ENCODE measurements around the gene FRZB. TPM values are rescaled to one million over a fixed set of nuclear protein-coding genes. Genes with fewer than 3 reads are reported as not detected.

Gene FRZB, protein sequence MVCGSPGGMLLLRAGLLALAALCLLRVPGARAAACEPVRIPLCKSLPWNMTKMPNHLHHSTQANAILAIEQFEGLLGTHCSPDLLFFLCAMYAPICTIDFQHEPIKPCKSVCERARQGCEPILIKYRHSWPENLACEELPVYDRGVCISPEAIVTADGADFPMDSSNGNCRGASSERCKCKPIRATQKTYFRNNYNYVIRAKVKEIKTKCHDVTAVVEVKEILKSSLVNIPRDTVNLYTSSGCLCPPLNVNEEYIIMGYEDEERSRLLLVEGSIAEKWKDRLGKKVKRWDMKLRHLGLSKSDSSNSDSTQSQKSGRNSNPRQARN
- 1 to 10 TPM; 1.8 to 4.9 (median 2.0) TPM for total RNA-seq

DNA sequence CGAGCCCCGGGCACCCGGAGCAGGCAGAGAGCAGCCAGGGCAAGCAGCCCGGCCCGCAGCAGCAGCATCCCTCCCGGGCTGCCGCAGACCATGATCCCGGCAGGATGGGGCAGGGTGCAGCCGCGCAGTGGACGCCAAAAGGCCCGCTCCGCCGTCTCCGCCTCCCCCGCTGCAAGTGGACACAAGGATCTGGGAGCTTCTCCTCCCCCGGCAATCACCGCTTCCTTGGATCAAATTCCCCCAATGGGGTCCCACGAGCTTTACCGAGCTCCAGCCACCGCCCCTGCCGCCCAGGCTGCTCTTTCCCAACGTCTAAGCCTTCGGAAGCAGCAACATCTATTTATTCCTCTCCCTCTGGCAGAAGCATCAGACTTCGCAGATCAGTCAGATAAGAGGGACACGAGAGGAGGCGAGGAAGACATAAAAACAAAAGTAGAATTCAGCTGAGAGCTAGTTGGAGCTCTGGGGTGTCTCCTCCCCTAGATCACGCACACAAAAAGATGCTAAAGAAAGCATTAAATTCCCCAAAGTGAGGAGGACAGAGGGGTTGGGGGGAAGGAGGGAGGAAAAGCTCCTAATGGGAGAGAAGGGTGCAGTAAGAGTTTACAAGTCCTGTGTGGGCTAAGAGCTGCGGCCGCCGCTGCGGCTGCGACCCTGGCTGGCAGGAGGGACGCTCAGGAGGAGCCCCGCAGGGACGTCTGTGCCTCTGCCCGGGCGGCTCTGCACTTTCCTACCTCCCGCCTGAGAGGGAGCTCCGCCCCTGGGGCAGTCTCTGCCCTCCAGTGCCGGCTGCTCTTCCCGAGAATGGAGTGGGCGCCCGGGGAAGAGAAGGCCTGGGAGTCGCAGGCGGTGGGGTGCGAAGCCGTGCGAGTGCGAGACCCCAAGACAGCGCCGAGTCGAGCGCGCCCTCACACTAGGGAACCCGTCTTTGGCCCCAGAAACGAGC, at the start of gene FRZB:
Gene FRZB, minus strand, starts transcription at position 177 of the 946 bp plus-strand sequence. Its CDS starts 85 bp downstream, at position 92.
- no peak for DNase-seq (ENCODE audit: low spot score)
- ATAC-seq (ENCODE audit: low FRiP score), result peak; percentile 83
- no peak for TF ChIP-seq CTCF (IDR thresholded peaks at IDR 0.05)

DNA sequence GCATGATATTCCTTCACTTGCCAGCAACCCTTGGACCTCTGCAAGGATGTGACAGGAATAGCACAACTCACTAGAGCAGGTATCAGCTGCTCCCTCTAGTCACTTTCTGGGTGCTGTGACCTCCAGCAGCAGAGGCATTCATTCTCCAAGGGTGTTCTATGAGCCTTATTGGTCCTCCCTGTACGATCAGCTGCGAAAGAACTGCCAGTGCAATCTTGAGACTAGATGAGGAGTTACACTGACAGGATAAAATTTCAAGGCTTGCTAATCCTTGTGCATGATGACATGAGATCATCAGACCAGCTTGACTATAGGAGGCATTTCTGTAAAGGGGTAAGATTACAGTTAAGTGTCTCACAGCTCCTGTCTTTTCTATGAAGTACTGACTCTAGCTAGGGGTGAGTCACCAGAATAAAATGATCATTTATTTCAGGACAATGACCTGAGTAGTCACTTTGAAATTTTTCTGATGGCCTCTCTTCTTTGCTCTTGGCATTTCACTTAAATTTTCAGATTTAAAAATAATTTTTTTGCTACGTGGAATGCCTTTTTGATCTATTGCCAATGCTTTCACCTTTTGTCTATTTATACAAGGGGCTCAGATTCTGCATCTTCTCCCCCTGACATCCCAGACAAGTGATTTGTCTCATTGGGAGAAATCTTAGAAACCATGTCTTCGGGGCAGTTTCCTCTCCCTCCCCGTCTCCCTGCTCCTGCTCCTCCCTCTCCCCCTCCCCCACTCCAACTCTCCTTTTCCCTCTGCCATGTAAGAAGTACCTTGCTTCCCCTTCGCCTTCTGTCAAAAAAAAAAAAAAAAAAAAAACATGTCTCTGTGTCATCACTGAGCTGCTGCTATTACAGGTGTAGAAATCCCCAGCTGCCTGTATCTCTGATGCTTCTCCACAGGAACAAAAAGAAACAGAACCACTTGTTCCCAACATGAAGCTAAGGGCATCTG, 49.2 kb upstream of the FRZB start:
- no peak for ATAC-seq (ENCODE audit: low FRiP score)
- no peak for TF ChIP-seq CTCF (IDR thresholded peaks at IDR 0.05)
- no peak for DNase-seq (ENCODE audit: low spot score)

GRCh38 chr2:182914852-182915251, 48.4 kb upstream of the FRZB start:
- no peak for TF ChIP-seq CTCF (IDR thresholded peaks at IDR 0.05)
- DNase-seq (ENCODE audit: low spot score) (no peak), ATAC-seq (ENCODE audit: low FRiP score) (no peak)

GRCh38 chr2:182913064-182913463, 46.6 kb upstream of the FRZB start:
- DNase-seq (ENCODE audit: low spot score), result no peak
- no peak for ATAC-seq (ENCODE audit: low FRiP score)
- no peak for TF ChIP-seq CTCF (IDR thresholded peaks at IDR 0.05)

GRCh38 chr2:182912518-182912915, 46.1 kb upstream of the FRZB start:
- DNase-seq (ENCODE audit: low spot score) (no peak), ATAC-seq (ENCODE audit: low FRiP score) (no peak)
- no peak for TF ChIP-seq CTCF (IDR thresholded peaks at IDR 0.05)

- no peak for TF ChIP-seq CTCF (IDR thresholded peaks at IDR 0.05)
- DNase-seq (ENCODE audit: low spot score), result no peak
Observed at GRCh38 chr2:182911813-182912517, 45.5 kb upstream of the FRZB start.

More at GRCh38 chr2:182911813-182912517, 45.5 kb upstream of the FRZB start:
- no peak for ATAC-seq (ENCODE audit: low FRiP score)

All from omental fat pad (tissue), 4 donors.